Stimulated activated CD4-positive, alpha-beta T cell treated with anti-CD3 and anti-CD28 coated beads, Interleukin-1b, Interleukin-23, amount 100 ng/mL, for 24 hours (primary cell): ENCODE data around the gene CCDC57.
"Not testable (repeated sequence)": the region's sequence is repeated elsewhere in the genome, so short reads cannot be mapped to it uniquely, and the experiment has no call there.

Experiments
- DNase-seq, 4 experiments: peaks; one replicate each; pipeline ENCODE4 v3.0.0-alpha.2; 2020; ENCODE audit warnings: low read depth in 4 of 4, low spot score in 1 of 4

CCDC57 gene

GRCh38 chr17:82225368-82226029, 12.9 kb upstream of the CCDC57 start:
- no peak for DNase-seq

GRCh38 chr17:82224666-82225065, 12.0 kb upstream of the CCDC57 start:
- no peak for DNase-seq

- DNase-seq = no peak
Measured at GRCh38 chr17:82223517-82223916, 10.9 kb upstream of the CCDC57 start.

GRCh38 chr17:82222816-82223215, 10.2 kb upstream of the CCDC57 start:
- no peak for DNase-seq

- DNase-seq = no peak
Measured at GRCh38 chr17:82221341-82221902, 8.8 kb upstream of the CCDC57 start.

GRCh38 chr17:82219753-82220709, 7.4 kb upstream of the CCDC57 start:
- no peak for DNase-seq

GRCh38 chr17:82219083-82219482, 6.4 kb upstream of the CCDC57 start:
- no peak for DNase-seq

GRCh38 chr17:82218349-82219075, 5.9 kb upstream of the CCDC57 start:
- DNase-seq = no peak

GRCh38 chr17:82217530-82218204, 5.0 kb upstream of the CCDC57 start:
- DNase-seq = no peak

- DNase-seq = no peak
Measured at GRCh38 chr17:82217120-82217529, 4.5 kb upstream of the CCDC57 start.

GRCh38 chr17:82216301-82217119, 3.9 kb upstream of the CCDC57 start:
- DNase-seq = no peak

- DNase-seq = no peak
Measured at GRCh38 chr17:82215972-82216300, 3.3 kb upstream of the CCDC57 start.

GRCh38 chr17:82215095-82215971, 2.7 kb upstream of the CCDC57 start:
- no peak for DNase-seq

GRCh38 chr17:82214012-82214628, 1.5 kb upstream of the CCDC57 start:
- DNase-seq = no peak

GRCh38 chr17:82213251-82214011, 789 bp upstream of the CCDC57 start:
- no peak for DNase-seq

- DNase-seq = not testable (repeated sequence)
Measured at GRCh38 chr17:82210655-82211054, 2.0 kb downstream of the CCDC57 start.

GRCh38 chr17:82205720-82206508, 6.7 kb downstream of the CCDC57 start:
- DNase-seq = peak in 2 of 4 experiments; percentile 52 to 72
